ENCODE results near the gene CWC25. TPM values are rescaled to one million over a fixed set of nuclear protein-coding genes. Genes with fewer than 3 reads are reported as not detected.

Gene CWC25
- total RNA-seq, 1 experiment from 2014 or later, result 23.9 TPM

DNA sequence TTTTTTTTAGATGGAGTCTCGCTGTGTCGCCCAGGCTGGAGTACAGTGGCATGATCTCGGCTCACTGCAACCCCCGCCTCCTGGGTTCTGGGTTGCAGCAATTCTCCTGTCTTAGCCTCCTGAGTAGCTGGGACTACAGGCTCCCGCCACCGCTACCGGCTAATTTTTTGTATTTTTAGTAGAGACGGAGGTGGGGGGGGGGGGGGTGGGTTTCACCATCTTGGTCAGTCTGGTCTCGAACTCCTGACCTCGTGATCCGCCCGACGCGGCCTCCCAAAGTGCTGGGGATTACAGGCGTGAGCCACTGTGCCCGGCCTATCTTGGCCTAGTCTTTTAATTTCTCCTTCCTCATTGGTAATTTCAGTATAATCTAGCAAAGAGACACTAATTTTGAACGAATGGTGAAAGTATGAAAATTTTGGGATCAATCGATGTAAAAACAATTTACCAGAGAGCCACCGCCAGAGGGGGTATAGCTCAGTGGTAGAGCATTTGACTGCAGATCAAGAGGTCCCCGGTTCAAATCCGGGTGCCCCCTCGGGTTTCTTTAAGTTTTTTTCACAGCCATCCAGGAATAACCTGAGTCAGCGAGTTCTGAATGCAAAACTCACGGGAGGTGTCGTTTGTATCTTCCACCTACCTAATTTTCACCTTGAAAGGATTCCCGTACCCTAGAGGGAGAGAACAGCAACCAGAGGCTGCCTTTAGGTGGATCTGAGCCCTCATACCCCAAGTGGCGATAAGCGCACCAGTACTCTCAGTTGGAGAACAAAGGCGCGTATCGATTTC, 42.3 kb upstream of the CWC25 start:
- CTCF ChIA-PET, result no interaction called here
- DNase-seq (ENCODE audit: low read depth, low spot score), result no peak

DNA sequence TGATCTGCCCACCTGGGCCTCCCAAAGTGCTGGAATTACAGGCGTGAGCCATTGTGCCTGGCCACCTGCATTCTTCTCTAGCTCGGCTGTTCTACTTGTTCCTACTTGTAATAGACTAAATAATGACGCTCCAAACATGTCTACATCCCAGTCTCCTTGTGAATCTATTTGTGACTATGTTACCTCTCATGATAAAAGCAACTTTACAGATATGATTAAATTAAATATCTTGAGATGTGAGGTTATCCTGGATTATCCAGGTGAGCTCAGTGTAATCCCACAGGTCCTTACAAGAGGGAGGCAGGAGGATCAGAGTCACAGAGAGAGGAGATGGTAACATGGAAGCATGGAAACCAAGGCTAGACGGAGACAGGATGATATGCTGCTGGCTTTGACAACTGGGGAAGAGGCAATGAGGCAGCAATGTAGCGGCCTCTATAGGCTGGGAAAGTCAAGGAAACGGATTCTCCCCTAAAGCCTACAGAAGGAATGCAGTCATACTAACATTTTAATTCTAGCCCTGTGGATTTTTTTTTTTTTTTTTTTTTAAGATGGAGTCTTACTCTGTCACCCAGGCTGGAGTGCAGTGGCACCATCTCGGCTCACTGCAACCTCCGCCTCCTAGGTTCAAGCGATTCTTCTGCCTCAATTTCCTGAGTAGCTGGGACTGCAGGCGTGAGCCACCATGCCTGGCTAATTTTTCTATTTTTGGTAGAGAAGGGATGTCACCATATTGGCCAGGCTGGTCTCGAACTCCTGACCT, 39.7 kb upstream of the CWC25 start:
- no peak overlapping the region for H3K4me3 ChIP-seq (replicated peaks in 1 of 2; ENCODE audit: low read depth in 1 of 2, low read length in 2 of 2)
- no peaks in the 10 kb centered on the region for H4K20me1 ChIP-seq (ENCODE audit: insufficient read depth)
- intact Hi-C loops (cut with micrococcal nuclease), result loop anchor here (5.0 kb wide), 1 partner anchor 113 kb away; the partner anchor contains the start of gene PSMB3
- H3K36me3 ChIP-seq (ENCODE audit: control insufficient read depth in 1 of 2, insufficient read depth in 2 of 2, low read length in 2 of 2), result no peaks in the 10 kb centered on the region
- no peak for DNase-seq (ENCODE audit: low read depth, low spot score)
- H3K27me3 ChIP-seq (ENCODE audit: insufficient read depth, low read length), result no peaks in the 10 kb centered on the region
- no peak overlapping the region for H3K9ac ChIP-seq (ENCODE audit: low read length)
- TSS peak; percentile 79 for BruUV-seq (replicated peaks)
- H3K9me2 ChIP-seq (ENCODE audit: insufficient read depth), result no peaks in the 10 kb centered on the region
- H3K9me3 ChIP-seq (ENCODE audit: control insufficient read depth in 1 of 2, insufficient read depth in 1 of 2, low read depth in 1 of 2, low read length in 2 of 2), result no peaks in the 10 kb centered on the region
- RAD21 ChIA-PET (ENCODE audit: low non-redundant PET in 1 of 2, low total read pairs in 2 of 2, uncharacterized antibody in 2 of 2, unreplicated experiment in 2 of 2), result no interaction called here
- H2AFZ ChIP-seq (ENCODE audit: low read depth, low read length, poor library complexity, severe bottlenecking), result peak overlapping the region; percentile 46
- H3K4me1 ChIP-seq (ENCODE audit: control insufficient read depth in 1 of 2, insufficient read depth in 2 of 2, low read length in 2 of 2), result peaks cover 50 to 82% of the 10 kb centered on the region in 2 experiments
- peak overlapping the region; percentile 74 for H3K27ac ChIP-seq (ENCODE audit: low read depth, low read length)
- no peaks in the 10 kb centered on the region; the same call in 1 of the 2 replicates for H3K79me2 ChIP-seq (ENCODE audit: insufficient read depth, low read length)
- TF ChIP-seq POLR2AphosphoS5 (IDR thresholded peaks at IDR 0.05; ENCODE audit: low read depth, low read length), result no peak
- TF ChIP-seq ATF3 (IDR thresholded peaks at IDR 0.05), result no peak
- TF ChIP-seq, protein P1, sequence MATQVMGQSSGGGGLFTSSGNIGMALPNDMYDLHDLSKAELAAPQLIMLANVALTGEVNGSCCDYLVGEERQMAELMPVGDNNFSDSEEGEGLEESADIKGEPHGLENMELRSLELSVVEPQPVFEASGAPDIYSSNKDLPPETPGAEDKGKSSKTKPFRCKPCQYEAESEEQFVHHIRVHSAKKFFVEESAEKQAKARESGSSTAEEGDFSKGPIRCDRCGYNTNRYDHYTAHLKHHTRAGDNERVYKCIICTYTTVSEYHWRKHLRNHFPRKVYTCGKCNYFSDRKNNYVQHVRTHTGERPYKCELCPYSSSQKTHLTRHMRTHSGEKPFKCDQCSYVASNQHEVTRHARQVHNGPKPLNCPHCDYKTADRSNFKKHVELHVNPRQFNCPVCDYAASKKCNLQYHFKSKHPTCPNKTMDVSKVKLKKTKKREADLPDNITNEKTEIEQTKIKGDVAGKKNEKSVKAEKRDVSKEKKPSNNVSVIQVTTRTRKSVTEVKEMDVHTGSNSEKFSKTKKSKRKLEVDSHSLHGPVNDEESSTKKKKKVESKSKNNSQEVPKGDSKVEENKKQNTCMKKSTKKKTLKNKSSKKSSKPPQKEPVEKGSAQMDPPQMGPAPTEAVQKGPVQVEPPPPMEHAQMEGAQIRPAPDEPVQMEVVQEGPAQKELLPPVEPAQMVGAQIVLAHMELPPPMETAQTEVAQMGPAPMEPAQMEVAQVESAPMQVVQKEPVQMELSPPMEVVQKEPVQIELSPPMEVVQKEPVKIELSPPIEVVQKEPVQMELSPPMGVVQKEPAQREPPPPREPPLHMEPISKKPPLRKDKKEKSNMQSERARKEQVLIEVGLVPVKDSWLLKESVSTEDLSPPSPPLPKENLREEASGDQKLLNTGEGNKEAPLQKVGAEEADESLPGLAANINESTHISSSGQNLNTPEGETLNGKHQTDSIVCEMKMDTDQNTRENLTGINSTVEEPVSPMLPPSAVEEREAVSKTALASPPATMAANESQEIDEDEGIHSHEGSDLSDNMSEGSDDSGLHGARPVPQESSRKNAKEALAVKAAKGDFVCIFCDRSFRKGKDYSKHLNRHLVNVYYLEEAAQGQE (IDR thresholded peaks at IDR 0.05; ENCODE audit: low read depth), result no peak
- peak; percentile 44; the same call in 1 of the 2 replicates for TF ChIP-seq CBX3 (IDR thresholded peaks at IDR 0.05; ENCODE audit: low read depth)
- peak; percentile 25 to 56 (median 47); a peak in 5 of 6 replicates for TF ChIP-seq CTCF (IDR thresholded peaks at IDR 0.05 in 2 of 3, conservative IDR thresholded peaks at IDR 0.05 in 1 of 3; ENCODE audit: borderline replicate concordance in 1 of 3, insufficient read depth in 1 of 3, low read depth in 2 of 3, low read length in 2 of 3)
- TF ChIP-seq RAD21 (IDR thresholded peaks at IDR 0.05; ENCODE audit: low read depth), result peak; percentile 62
- no peak for TF ChIP-seq POLR2A (IDR thresholded peaks at IDR 0.05; ENCODE audit: borderline replicate concordance, extremely low read depth, insufficient read depth, insufficient read length)
- no peak for TF ChIP-seq JUND (IDR thresholded peaks at IDR 0.05)
- TF ChIP-seq YY1 (IDR thresholded peaks at IDR 0.05; ENCODE audit: extremely low read depth, insufficient replicate concordance, low read depth, low read length), result no peak
- ATAC-seq, result no peak
- peak overlapping the region; percentile 70 for H3K4me2 ChIP-seq (ENCODE audit: low read length)
- CTCF ChIA-PET, result interaction anchor here (0.7 to 1.2 kb wide), 2 partner anchors 42 to 188 kb away, joined by 3 read pairs; no protein-coding TSS in a partner anchor
- POLR2A ChIA-PET, result interaction anchor here (1.2 to 4.6 kb wide), 2 partner anchors 12 to 113 kb away, joined by 6 to 55 read pairs; partner anchors contain the start of genes PSMB3 and RPL23

More for the DNA sequence above, 42.3 kb upstream of the CWC25 start:
- H2AFZ ChIP-seq (ENCODE audit: low read depth, low read length, poor library complexity, severe bottlenecking), result no peak overlapping the region
- 0 out of 2 replicates have a peak, but pooled peaks have one; percentile 6 for TF ChIP-seq EGR1 (IDR thresholded peaks at IDR 0.05; ENCODE audit: low read depth)
- no peak for TF ChIP-seq EZH2 (IDR thresholded peaks at IDR 0.05)
- TF ChIP-seq SIN3A (IDR thresholded peaks at IDR 0.05; ENCODE audit: low read depth), result no peak
- no peak for TF ChIP-seq JUND (IDR thresholded peaks at IDR 0.05)
- H4K20me1 ChIP-seq (ENCODE audit: insufficient read depth), result no peaks in the 10 kb centered on the region
- ChIA-PET RAD21 (ENCODE audit: low non-redundant PET in 1 of 2, low total read pairs in 2 of 2, uncharacterized antibody in 2 of 2, unreplicated experiment in 2 of 2) (no interaction called here), POLR2A (interaction anchor here (1.5 to 3.6 kb wide), 2 partner anchors 13 to 297 kb away, joined by 3 to 46 read pairs; partner anchors contain the start of gene RPL23)
- intact Hi-C loops (cut with micrococcal nuclease), result loop anchor here (5.0 kb wide), 1 partner anchor 115 kb away; the partner anchor contains the start of gene PSMB3
- H3K9me2 ChIP-seq (ENCODE audit: insufficient read depth), result no peaks in the 10 kb centered on the region
- peak overlapping the region; percentile 97 for H3K27ac ChIP-seq (ENCODE audit: low read depth, low read length)
- H3K9me3 ChIP-seq (ENCODE audit: control insufficient read depth in 1 of 2, insufficient read depth in 1 of 2, low read depth in 1 of 2, low read length in 2 of 2), result no peaks in the 10 kb centered on the region
- no TSS peak for BruUV-seq (replicated peaks)
- peaks cover 56 to 85% of the 10 kb centered on the region in 2 experiments for H3K4me1 ChIP-seq (ENCODE audit: control insufficient read depth in 1 of 2, insufficient read depth in 2 of 2, low read length in 2 of 2)
- ATAC-seq, result peak; percentile 13
- H3K27me3 ChIP-seq (ENCODE audit: insufficient read depth, low read length), result no peaks in the 10 kb centered on the region
- peak overlapping the region; percentile 83 to 98; a peak in 3 of 4 replicates for H3K4me3 ChIP-seq (replicated peaks in 1 of 2; ENCODE audit: low read depth in 1 of 2, low read length in 2 of 2)
- peaks cover 22% of the 10 kb centered on the region for H3K79me2 ChIP-seq (ENCODE audit: insufficient read depth, low read length)
- peak overlapping the region; percentile 85 for H3K4me2 ChIP-seq (ENCODE audit: low read length)
- H3K9ac ChIP-seq (ENCODE audit: low read length), result peak overlapping the region; percentile 74
- H3K36me3 ChIP-seq (ENCODE audit: control insufficient read depth in 1 of 2, insufficient read depth in 2 of 2, low read length in 2 of 2), result no peaks in the 10 kb centered on the region
